ENCODE results near the gene SLC2A3. TPM values are rescaled to one million over a fixed set of nuclear protein-coding genes. Genes with fewer than 3 reads are reported as not detected.

Gene SLC2A3
- polyA plus RNA-seq, 1 donor from 2014 or later: 27.2 TPM

DNA sequence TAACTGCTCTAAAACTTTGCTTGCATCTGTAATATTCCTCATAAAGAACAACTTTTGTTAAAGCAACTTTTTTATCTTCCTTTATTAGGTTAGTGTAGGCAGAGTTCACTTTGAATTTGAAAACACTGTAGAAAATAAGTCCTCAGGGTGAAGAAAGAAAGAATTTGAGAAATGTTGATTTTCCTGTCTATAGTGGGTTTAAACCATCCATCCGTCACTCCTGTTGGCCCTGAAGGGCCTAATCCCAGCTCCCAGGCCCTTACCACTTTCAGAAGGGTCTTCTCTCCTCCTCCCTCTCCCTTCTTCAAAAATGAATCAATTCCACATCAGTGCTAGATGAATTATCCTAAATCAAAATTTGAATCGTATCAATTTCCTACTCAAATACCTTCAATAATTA, 4.9 kb upstream of the SLC2A3 start:
- H3K9ac ChIP-seq (ENCODE audit: low read length): no peak overlapping the region
- no peak overlapping the region for H3K4me3 ChIP-seq (ENCODE audit: low read length)
- no peaks in the 10 kb centered on the region for H3K36me3 ChIP-seq (ENCODE audit: insufficient read depth, low read length)
- no peaks in the 10 kb centered on the region for H3K9me3 ChIP-seq (ENCODE audit: low read length)
- H4K20me1 ChIP-seq (ENCODE audit: insufficient read depth): no peaks in the 10 kb centered on the region
- no peaks in the 10 kb centered on the region for H3K9me2 ChIP-seq (ENCODE audit: insufficient read depth, low read length)
- no peak overlapping the region for H3K4me2 ChIP-seq (ENCODE audit: low read length)
- no peak overlapping the region for H3K27ac ChIP-seq (ENCODE audit: low read length)
- H3K27me3 ChIP-seq (ENCODE audit: insufficient read depth, low read depth, low read length): no peaks in the 10 kb centered on the region
- H2AFZ ChIP-seq (ENCODE audit: low read depth, low read length): no peak overlapping the region
- no peaks in the 10 kb centered on the region for H3K79me2 ChIP-seq (replicated peaks; ENCODE audit: insufficient read depth, low read length)
- H3F3A ChIP-seq (ENCODE audit: insufficient read depth, low read length, poor library complexity, severe bottlenecking): no peaks in the 10 kb centered on the region
- no peak for TF ChIP-seq TAF1 (IDR thresholded peaks at IDR 0.05; ENCODE audit: low read depth)
- TF ChIP-seq EZH2 (IDR thresholded peaks at IDR 0.05; ENCODE audit: borderline replicate concordance, insufficient read depth, low read length, poor library complexity, severe bottlenecking): no peak
- TF ChIP-seq MXI1 (conservative IDR thresholded peaks at IDR 0.05; ENCODE audit: poor library complexity, severe bottlenecking): no peak
- TF ChIP-seq POLR2AphosphoS5 (IDR thresholded peaks at IDR 0.05): no peak
- no peak for TF ChIP-seq SMC3 (conservative IDR thresholded peaks at IDR 0.05; ENCODE audit: poor library complexity)
- TF ChIP-seq EP300 (conservative IDR thresholded peaks at IDR 0.05; ENCODE audit: poor library complexity, severe bottlenecking): no peak
- TF ChIP-seq, protein P1, sequence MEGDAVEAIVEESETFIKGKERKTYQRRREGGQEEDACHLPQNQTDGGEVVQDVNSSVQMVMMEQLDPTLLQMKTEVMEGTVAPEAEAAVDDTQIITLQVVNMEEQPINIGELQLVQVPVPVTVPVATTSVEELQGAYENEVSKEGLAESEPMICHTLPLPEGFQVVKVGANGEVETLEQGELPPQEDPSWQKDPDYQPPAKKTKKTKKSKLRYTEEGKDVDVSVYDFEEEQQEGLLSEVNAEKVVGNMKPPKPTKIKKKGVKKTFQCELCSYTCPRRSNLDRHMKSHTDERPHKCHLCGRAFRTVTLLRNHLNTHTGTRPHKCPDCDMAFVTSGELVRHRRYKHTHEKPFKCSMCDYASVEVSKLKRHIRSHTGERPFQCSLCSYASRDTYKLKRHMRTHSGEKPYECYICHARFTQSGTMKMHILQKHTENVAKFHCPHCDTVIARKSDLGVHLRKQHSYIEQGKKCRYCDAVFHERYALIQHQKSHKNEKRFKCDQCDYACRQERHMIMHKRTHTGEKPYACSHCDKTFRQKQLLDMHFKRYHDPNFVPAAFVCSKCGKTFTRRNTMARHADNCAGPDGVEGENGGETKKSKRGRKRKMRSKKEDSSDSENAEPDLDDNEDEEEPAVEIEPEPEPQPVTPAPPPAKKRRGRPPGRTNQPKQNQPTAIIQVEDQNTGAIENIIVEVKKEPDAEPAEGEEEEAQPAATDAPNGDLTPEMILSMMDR (IDR thresholded peaks at IDR 0.05; ENCODE audit: poor library complexity, severe bottlenecking): no peak
- TF ChIP-seq RAD21 (conservative IDR thresholded peaks at IDR 0.05): no peak
- TF ChIP-seq REST (IDR thresholded peaks at IDR 0.05; ENCODE audit: borderline replicate concordance): no peak

DNA sequence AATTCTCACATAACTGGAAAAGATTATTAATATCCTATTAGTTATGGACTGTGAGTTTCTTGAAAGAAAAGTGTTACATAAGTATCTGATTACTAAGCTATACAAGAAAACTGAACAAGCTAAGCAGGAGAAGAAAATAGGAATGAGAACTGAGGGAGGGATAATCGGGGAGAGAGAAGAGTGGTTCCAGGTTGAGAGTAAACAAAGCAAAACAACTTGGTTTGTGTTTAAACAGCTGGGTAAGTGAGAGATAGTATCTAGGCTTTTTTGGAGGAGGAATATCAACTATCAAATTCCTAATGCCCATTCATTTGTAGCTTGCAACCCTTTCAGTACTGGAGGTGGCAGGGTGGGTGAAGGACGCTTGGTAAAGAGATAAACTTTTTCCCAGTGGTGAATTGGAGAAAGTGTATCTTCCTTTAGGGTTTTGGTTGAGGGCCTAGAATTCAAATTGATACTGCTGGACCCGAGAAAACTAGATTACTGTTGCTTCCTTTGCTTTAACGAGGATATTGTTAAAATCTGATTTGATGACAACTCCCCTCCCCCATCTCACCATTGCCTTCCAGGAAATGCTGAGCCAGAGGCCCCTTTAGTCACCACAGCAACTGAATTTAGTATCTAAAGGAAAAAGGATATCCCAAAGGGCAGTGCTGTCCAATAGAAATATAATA, 2.0 kb upstream of the SLC2A3 start:
- Histone ChIP-seq H3K36me3 (ENCODE audit: insufficient read depth, low read length) (no peaks in the 10 kb centered on the region), H3K9ac (ENCODE audit: low read length) (no peak overlapping the region), H3K4me3 (ENCODE audit: low read length) (no peak overlapping the region), H3K9me2 (ENCODE audit: insufficient read depth, low read length) (no peaks in the 10 kb centered on the region), H3K27me3 (ENCODE audit: insufficient read depth, low read depth, low read length) (no peaks in the 10 kb centered on the region), H3K27ac (ENCODE audit: low read length) (no peak overlapping the region), H3K9me3 (ENCODE audit: low read length) (no peaks in the 10 kb centered on the region), H4K20me1 (ENCODE audit: insufficient read depth) (no peaks in the 10 kb centered on the region), H3K4me2 (ENCODE audit: low read length) (no peak overlapping the region), H3F3A (ENCODE audit: insufficient read depth, low read length, poor library complexity, severe bottlenecking) (no peaks in the 10 kb centered on the region), H2AFZ (ENCODE audit: low read depth, low read length) (no peak overlapping the region), H3K79me2 (replicated peaks; ENCODE audit: insufficient read depth, low read length) (peaks cover 19% of the 10 kb centered on the region)
- TF ChIP-seq POLR2AphosphoS5 (IDR thresholded peaks at IDR 0.05) (no peak), EP300 (conservative IDR thresholded peaks at IDR 0.05; ENCODE audit: poor library complexity, severe bottlenecking) (no peak), SMC3 (conservative IDR thresholded peaks at IDR 0.05; ENCODE audit: poor library complexity) (no peak), RAD21 (conservative IDR thresholded peaks at IDR 0.05) (no peak), MXI1 (conservative IDR thresholded peaks at IDR 0.05; ENCODE audit: poor library complexity, severe bottlenecking) (no peak), REST (IDR thresholded peaks at IDR 0.05; ENCODE audit: borderline replicate concordance) (no peak), EZH2 (IDR thresholded peaks at IDR 0.05; ENCODE audit: borderline replicate concordance, insufficient read depth, low read length, poor library complexity, severe bottlenecking) (no peak), TAF1 (IDR thresholded peaks at IDR 0.05; ENCODE audit: low read depth) (no peak)
- TF ChIP-seq, protein P1 (IDR thresholded peaks at IDR 0.05; ENCODE audit: poor library complexity, severe bottlenecking): no peak

Measured in neural cell (in vitro differentiated cells).